Right forelimb (tissue), 1 donor: Measurements from ENCODE around the gene ODC1.
"Not testable (repeated sequence)": the region's sequence is repeated elsewhere in the genome, so short reads cannot be mapped to it uniquely, and the experiment has no call there.

Source experiments
- DNase-seq: peaks from one replicate; pipeline ENCODE4 v3.0.0-alpha.2; 2018

Gene ODC1

DNA sequence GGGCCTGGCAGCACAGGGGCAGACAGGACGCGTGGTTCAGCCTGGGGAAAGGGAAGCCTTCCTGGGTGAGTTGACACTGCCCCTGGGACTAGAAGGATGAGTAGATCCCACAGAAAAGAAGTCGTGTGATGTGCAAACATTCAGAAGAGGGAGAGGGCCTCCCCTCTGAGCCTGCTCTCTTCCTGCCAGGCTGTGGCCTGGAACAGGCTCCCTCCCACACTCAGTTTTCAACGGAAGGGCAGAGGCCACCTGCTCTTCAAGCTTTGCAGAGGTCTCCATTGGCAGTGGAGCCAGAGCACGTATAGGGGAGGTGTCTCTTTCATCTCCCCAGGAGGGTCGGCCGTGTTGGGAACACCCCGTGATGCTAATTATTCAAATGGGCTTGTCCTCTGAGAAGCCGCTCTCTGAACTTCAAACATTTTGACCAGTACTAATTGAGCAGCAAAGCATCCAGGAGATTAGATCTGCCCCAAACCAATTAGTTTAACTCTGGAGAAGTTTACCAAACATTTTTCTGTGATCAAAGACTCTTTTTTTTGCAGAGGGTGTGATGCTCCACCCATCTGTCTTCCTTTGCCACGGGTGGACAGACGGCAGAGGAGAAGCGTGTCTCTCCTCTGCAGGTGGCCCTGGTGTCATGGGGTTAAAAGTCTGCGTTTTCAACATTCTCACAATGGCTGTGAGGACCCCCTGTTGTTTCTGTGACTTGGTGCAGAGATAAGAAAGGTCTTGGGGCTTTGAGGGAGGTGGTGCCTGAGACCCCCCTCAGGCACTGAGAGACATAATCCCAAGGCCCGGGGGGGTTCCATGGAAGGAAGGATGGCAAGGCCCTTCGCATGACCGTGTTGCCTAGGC lies 29.5 kb upstream of the ODC1 start:
- DNase-seq, result peak; percentile 32

DNA sequence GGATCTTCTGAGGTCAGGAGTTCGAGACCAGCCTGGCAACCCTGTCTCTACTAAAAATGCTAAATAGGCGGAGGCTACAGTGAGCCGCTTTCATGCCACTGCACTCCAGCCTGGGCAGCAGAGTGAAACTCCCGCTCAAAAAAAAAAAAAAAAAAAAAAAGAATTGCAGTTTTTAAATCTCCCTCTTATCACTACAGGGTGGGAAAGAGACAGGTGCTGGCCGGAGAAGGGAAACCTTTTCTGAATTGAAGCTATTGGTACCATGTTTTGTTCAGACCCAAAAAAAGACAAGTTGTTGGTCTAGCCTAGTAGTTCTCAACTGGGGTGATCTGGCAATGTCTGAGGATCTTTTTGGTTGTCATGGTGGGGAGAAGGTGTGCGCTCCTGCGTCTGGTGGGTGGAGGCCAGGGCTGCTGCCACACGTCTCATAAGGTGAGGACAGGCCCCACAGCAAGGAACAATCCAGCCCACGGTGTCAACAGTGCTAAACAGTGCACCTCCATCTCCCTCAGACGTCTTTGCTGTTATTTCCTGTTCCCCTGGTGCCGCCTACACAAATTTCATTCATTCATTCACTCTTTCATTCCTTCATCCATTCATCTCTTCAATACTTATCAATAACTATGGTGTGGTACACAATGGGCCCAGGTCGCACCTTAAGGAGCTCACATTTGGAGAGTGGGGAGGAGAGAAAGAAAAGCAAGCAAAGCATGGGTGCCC lies 28.8 kb upstream of the ODC1 start:
- peak; percentile 16 for DNase-seq

DNA sequence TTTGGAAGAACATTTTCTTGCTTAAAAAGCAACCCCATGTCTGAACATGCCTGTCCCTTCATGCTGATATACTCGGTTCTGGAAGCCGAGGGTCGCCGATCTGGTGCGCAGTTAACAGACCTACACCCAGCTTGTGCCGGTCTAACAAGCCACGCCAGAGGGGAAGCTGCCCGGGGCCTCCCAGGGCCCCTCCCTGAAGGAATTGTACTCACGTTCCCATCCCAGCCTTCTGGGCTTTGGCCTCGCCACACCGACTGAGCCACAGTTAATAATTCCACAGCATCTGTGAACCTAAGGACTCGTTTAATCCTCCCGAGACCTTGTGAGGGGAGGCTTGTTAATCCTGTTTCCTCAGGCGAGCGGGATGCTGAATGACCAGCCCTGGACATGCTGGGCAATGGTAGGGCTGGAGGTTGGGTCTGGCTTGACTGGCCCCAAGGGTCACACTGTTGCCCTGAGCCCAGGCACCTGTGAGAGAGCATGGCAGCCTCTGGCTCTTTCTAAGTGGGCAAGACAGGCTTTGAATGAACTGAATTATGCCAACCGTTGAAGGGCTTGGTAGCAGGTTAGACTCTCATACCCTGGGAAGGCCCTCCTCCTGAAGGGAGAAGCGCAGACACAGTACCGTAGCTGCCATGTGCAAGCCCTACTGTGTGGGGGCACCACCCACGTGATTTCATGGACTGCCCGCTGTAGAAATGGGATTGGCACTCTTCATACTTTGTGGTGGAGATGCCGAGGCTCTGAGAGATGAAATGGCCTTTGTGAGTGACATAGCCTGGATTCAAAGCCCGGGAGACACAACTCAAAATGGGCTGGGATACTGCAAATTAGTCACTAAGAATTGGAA lies 27.9 kb upstream of the ODC1 start:
- peak; percentile 9 for DNase-seq

DNA sequence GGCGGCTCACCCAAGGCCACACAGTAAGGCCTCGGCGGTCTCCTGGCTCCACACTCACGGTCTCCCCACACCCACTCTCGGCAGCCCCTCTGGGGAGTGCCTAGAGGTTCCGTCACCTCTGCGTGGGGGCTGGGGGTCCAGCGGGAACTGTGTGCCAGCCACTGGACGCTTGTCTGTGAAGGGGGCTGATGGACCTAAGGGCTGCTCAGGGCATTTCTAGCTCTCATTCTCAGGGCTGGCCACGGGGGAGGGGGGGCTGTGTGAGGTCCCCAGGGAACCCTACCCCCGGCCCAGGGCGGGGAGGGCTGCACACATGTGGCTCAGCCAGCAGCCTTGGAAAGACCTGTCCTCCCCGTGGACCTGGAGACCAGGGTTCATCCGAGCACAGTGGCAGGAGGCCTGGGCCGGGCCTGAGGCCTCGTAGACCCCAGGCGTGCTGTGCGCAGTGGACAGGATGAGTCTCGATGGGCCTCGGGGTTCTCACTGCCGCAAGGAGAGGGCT lies 27.1 kb upstream of the ODC1 start:
- peak; percentile 37 for DNase-seq

DNA sequence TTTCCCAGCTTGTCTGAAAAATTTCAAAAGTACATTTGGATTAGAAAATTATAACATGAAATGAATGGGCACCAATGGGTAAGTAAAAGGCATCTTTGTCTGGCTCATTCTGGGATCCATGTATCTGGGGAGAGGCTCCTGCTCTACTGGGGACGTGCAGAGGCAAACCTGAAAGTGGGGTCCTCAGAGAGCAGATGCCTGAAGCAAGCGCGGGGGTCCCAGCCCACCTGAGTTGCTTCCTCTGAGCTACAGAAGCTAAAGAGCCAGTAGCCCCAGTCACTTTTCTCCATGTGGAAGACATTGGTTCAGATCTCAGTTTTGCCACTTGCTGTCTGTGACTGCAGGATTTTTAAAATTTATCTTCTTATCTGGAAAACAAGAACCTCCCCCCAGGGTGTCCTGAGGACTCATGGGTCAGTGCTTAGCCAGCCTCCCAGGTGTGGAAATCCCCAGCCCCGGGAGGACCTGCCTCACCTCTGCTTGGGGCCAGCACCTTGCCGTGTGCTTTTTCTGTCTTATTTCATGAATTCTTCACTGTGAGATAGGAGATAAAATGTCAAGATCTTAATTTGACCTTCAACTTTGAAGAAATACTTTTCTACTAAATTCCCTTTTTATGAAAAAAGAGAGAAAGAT lies 25.1 kb upstream of the ODC1 start:
- DNase-seq, result peak; percentile 18

DNA sequence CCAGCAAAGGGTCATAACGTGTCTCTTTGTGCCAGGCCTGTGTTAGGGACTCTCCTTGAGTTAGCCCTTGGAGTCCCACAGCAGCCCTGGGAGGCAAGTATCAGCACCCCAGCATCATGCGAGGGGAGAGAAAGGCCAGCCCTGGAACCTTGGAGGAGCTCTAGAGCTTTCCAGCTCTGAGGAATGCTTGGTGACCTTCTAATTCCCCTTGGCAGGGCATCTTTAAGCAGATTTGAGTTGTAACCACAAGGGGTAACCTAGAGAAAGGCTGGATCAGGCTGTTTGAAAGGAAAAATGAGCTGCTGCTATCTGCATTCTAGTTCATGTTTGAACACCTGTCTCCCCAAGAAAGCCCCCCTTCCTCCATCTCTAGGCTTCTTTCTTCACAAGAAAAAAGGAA lies 23.8 kb upstream of the ODC1 start:
- peak; percentile 15 for DNase-seq

DNA sequence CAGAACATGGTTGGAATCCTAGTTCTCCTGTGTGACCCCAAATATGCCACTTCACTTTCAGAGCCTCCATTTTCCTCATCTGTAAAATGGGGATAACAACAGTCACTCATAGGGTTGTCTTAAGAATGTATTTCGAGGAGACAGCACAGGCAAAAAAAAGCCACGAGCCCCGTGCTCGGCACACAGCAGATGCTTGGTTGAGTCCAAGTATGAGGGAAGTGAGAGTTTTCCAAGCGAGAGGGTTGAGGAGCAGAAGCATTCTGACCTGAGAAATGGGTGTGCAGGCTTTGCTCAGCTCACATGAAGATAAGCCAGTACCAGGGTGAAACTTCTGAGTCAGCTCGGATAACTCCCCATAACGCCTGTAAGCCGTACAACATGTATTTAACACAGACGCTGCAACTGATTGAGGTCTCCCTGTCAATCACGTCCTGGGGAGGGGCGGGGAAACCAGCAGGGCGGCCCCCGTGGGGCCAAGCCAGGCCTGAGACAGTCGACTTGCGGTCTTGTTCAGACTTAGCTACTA lies 23.0 kb upstream of the ODC1 start:
- peak; percentile 30 for DNase-seq

DNA sequence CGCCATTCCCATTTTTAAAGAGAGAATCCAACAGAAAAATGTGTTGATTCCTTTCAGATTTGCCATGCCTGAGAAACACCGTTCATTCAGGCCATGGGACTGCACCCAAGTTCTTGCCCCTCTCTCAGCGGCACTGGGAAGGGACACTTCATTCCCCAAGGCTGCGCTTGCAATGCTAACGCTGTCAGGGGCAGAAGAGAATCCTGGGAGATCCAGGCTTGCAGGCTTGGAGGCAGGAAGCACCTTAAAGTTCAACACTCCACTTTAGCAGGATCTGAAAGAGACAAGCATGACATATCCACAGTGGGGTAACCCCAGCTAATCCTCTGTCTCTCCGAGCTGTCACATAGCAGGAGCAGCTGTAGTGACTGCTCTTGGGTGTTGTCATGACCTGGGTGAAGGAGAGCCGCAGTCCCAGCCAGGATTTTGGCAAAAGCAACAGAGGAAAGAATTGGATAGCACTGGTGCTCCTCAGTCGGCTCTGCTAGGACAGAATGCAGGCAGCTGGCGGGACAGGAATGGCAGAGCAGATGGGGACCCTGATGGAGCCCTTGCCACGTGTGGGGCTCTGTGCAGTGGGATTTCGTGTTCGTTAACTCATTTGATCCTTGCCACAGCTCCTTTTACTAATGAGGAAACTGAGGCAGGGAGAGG lies 22.0 kb upstream of the ODC1 start:
- DNase-seq, result no peak

DNA sequence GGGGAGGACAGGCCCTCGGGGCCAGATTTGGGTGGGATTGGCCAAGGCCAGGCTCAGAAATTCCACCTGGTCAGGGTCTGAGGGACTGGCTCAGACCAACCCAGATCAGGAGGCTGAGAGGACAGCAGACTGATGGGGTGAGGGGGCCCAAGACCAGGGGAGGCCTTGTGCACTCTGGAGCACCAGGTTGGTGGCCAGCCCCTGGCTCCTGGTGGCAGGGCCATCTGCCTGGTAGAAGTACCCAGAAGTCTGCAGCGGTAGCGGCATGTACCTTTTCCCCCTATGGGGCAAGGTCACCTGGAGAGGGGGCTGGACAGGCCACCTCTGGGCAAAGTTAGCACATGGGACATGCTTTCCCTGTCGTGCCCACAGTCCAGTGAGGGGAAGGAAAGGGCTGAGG lies 21.2 kb upstream of the ODC1 start:
- DNase-seq, result no peak

DNA sequence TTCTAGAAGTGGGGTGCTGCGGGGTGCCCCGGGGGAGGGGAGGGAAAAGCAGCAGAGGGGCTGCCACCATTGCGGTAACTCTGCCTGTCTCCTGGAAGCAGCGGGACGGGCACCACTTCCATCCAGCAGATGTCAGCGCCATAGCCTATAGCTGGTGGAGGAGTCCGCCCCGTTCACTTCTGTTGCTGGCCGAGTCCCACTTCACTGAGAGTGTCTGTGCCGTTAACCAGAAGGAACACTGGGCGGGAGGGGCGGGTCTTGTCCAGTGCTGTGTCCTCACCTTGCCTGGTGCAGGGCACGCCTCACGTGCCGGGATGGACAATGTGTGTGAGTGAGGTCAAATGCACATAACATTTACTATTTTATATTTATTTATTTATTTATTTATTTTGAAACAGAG lies 19.3 kb upstream of the ODC1 start:
- DNase-seq, result no peak

DNA sequence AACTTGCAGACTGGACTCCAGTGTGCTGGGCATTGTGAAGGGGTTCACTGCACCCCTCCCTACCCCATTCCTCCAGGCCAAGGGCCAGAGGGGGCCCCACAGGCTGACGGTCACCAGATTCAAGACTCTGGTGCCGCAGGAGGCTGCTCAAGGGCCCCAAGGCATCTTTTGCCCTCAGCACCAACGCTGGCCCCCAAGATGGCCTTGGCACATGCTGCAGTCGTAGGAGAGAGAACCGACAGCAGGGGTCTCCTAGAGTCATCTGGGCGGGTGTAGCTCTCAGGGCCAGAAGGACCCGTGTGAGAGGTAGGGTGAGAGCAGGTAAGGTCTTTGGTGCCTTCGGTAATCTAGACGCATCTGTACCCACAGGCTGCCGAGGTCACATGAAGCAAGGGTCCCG lies 18.7 kb upstream of the ODC1 start:
- no peak for DNase-seq

DNA sequence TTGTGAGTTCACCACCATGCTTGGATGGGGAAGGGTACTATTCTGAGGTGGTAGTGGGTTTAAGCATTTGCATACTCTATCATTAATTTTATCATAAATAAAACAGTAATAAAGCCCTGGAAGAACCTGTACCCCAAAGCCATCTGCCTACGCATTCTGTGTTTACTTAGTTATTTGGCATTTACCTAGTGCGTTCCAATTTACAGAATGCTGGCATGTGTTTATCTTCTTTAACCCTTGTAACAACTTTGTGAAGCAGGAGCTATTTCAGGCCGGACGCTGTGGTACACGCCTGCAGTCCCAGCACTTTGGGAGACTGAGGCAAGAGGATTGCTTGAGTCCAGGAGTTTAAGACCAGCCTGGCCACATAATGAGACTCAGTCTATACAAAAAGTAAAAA lies 17.8 kb upstream of the ODC1 start:
- DNase-seq, result no peak

DNA sequence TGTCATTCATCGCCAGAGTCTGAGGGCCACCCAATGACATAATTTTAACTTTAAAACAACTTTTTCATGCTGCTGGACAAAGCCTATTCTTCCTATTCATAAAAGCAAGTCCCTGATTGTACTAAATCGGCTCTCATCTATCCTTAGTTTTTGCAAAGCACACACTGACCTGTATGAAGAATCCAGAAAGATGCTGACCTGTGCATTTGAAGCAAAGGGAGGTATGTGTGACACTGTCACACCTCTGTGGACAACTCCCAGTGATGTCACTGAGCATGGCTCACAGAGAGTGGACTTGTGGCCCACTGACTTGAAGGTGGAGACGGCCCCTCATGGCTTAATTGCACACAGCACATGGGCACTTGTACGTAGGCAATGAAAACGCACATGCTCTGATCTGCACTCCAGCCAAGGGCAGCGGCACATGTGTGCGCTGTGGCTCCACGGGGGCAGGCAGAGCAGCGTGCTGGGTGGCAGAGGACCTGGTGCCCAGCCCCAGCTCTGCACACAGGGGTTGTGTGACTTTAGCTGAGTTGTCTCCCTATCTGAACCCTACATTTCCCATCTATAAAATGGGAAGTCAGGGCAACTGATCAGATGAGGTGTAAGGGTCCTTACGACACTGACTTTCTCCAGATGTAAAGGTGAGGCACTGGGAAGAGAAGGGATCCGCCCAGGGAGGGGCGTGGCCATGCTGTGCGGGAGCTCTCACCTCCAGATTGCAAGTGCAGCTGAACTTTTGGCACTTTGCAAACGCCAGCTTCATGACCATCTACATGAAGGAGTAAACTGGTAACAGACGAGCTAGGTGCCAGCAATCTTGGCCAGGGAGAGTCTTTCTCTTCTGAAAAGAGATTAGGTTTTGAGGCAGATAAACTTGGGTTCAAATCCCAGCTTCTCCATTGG lies 14.3 kb upstream of the ODC1 start:
- no peak for DNase-seq

DNA sequence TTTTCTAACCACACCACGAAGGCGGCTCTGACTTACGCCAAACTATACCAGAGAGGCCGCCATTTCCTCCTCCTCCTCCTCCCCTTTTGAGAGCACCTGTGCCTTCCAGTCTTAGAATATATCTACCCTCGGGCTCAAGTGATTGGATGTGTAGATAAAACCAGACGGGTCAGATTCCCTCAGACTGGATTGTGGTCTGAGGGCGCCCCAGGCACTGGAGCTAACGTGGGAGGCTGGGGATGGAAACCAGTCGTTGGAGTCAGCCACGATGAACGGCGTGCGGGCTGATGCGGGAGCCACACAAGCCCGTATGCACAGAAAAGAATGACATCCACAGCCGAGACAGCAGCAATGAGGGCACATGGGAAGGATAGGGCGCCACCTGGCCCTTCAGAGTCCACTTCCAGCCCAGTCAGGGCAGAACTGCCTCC lies 12.3 kb upstream of the ODC1 start:
- no peak for DNase-seq

DNA sequence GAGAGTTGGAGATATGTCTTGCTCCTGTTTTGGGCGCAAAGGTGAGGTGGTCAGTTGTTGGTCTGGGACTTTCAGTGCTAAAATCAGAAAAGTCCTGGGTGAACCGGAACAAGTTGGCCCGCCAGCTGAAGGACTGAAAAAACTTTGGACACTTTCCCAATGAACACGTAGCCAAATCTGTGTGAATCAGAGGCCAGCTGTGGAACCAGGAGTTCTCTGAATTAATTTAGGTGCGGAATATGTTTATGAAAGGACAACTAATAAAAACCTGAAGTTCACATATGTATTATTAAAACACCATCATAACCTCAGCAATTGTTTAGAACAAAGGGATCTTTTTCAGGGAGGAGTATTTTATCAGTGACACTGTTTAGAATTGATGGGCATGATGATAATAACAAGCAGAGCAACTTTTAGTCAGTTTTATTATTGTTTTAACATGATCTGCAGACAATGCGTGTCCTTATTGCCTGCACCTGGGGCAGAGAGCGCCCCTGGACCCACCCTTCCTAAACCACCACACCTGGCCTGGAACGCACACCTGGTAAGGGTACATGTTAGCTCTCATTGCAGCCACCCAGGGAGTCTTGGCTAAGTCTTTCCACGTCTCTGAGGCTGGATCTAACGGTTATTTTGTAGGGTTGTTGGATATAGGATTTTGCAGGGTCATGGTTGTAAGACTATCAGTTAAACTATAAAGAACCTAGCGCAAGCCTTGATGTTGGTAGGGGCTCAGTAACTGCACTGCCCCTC lies 9.9 kb upstream of the ODC1 start:
- no peak for DNase-seq

DNA sequence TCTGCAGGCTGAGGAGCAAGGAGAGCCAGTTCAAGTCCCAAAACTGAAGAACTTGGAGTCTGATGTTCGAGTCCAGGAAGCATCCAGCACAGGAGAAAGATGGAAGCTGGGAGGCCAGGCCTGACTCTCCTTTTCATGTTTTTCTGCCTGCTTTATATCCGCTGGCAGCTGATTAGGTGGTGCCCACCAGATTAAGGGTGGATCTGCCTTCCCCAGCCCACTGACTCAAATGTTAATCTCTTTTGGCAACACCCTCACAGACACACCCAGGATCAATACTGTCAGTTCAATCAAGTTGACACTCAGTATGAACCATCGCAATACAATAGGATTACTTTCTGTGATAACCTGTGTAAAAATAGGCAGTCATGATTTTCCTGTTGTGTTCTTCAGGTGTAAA lies 9.1 kb upstream of the ODC1 start:
- not testable (repeated sequence) for DNase-seq

DNA sequence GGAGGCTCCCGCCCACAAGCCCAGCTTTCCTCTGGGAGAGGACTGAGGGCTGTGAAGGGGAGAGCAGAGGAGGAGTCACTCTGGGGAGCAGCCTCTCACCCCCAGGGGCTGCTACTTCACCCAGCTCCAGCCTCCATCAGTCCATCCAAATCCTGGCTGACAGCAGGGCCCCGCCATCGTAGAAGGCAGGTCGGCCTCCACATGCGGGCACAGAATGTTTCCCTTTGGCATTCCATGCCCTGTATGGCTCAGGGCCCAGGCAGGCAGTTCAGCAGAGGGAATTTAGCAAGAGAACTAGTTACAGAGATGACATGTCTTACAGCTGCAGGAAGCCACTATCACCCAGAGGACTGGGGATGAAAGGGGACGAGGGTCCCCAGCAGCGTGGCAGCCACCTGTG lies 6.4 kb upstream of the ODC1 start:
- no peak for DNase-seq

DNA sequence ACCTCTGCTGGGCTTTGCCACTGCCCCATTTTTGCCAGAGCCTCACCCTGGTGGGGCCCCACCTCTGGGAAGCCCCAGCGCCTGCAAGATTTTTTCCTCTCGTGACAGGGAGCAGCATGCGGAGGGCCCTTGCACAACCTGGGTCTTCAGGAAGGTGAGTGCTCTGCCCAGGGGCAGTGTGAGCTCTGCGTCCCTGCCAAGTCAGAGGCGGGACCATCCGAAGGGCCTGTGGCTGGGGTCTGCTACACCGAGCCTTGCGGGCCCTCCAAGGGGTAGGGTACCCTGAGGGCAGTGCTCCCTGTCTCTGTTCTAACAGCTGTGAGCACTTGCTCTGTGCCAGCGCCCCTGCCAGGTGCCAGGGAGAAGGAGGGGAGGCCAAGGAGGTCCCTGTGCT lies 5.8 kb upstream of the ODC1 start:
- DNase-seq, result no peak

DNA sequence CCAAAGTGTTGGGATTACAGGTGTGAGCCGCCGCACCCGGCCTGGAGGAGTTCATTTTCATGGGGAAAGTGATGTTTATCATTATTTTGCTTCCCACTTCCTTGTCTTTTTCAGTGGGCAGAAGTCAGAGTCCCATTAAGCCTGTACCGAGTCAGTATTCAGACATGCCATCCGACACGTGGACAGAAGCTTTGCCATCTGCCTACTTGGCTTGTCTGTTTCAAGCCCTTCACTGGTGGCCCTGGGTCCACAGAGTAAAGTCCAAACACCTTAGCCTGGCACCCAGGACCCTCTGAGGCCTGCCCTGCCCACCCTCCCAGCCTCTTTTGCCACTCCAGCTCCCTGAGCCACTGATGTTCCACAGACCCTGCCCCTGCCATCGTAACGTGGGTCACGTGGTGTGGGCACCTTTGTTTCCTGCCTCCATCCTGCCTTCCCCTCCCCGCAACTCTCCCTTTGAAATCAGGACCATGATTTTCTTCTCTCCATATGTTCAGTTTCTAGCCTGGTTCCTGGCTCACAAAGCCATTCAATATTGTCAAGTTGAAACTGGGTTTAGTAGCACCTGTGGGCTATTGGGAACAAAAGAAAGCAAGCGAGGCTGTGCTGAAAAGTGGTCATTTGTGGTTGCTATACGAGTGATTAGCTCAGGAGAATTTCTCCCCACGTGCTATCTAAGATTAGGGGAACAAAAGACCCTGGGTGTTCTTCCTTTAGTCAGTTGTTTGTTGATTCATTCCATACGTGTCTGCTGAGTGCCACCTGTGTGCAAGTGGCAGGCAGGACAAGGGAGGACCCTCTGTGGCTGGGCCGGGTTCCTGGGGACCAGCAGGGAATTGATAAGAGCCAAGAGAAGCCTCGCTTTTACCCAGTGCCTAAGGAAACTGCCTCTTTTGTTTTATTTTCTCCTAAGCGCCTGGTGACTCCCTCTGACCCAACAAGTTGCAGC lies 5.1 kb upstream of the ODC1 start:
- DNase-seq, result no peak
